Stimulated activated naive CD8-positive, alpha-beta T cell treated with anti-CD3 and anti-CD28 coated beads, Interleukin-15, Interleukin-2, amounts not matched to agents 100 ng/mL and 50 ng/mL, for 24 hours (primary cell): Measurements from ENCODE around the gene ICAM3.
"Not testable (repeated sequence)": the region's sequence is repeated elsewhere in the genome, so short reads cannot be mapped to it uniquely, and the experiment has no call there.

Source experiments
- H3K27ac Mint-ChIP-seq: one replicate; pipeline ENCODE4 v1.8.0; 2021; ENCODE audit warnings: mild to moderate bottlenecking, mixed read lengths
- H3K27me3 Mint-ChIP-seq: one replicate; pipeline ENCODE4 v1.8.0; 2021; ENCODE audit warnings: mixed read lengths
- H3K36me3 Mint-ChIP-seq: one replicate; pipeline ENCODE4 v1.8.0; 2021; ENCODE audit warnings: low read depth, mixed read lengths
- H3K4me1 Mint-ChIP-seq: one replicate; pipeline ENCODE4 v1.8.0; 2021; ENCODE audit warnings: low read depth, mixed read lengths
- H3K4me3 Mint-ChIP-seq: one replicate; pipeline ENCODE4 v1.8.0; 2021; ENCODE audit warnings: mild to moderate bottlenecking, mixed read lengths
- H3K9me3 Mint-ChIP-seq: one replicate; pipeline ENCODE4 v1.8.0; 2021; ENCODE audit warnings: mixed read lengths

Gene ICAM3

DNA sequence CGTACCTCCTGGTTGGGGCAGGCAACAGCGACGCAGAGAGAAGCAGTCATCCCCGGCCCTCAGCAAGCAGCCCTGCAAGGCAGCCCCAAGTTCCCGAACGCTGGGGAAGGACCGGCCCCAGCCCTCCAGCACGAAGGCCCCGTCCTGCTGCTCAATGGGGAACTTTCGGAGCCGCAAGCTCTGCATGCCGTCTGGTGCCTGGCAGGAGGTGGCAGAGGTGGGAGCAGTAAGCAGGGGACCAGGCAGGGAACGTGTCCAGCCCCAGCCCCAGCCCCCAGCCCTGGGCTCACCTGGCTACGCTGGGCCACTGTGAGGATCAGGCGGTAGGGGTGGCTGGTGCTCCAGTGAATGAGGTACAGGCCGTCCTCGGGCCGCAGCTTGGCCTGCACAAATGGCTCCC, 22.8 kb upstream of the ICAM3 start:
- no peak overlapping the region for H3K4me3 Mint-ChIP-seq
- H3K4me1 Mint-ChIP-seq: no peaks in the 10 kb centered on the region
- H3K27ac Mint-ChIP-seq: no peak overlapping the region
- H3K36me3 Mint-ChIP-seq: peaks cover 29% of the 10 kb centered on the region
- H3K27me3 Mint-ChIP-seq: no peaks in the 10 kb centered on the region
- H3K9me3 Mint-ChIP-seq: no peaks in the 10 kb centered on the region

- H3K27ac Mint-ChIP-seq: no peak overlapping the region
- no peak overlapping the region for H3K4me3 Mint-ChIP-seq
- H3K36me3 Mint-ChIP-seq: peaks cover 29% of the 10 kb centered on the region
Observed at GRCh38 chr19:10361569-10362011, 22.2 kb upstream of the ICAM3 start.

DNA sequence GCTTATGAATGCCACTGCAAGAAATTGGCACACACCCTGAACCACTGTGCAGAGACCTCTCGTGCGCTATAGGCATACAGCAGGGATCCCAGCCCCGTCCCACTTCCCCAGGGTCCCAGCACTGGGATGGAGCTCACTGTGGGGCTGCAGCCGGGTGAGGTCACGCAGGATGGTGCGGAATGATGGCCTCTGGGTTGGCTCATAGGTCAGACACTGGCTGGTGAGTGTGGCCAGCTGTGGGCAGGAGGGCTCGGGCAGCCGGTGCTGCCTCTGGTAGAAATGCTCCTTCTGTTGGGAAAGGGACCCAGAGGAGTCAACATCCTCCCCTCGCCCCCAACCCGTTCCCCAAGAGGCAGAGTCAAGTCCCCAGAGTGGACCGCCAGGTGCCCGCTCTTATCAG, 17.0 kb upstream of the ICAM3 start:
- Mint-ChIP-seq H3K9me3 (no peaks in the 10 kb centered on the region), H3K27ac (no peak overlapping the region), H3K27me3 (no peaks in the 10 kb centered on the region), H3K4me1 (no peaks in the 10 kb centered on the region), H3K36me3 (peaks cover 38% of the 10 kb centered on the region), H3K4me3 (no peak overlapping the region)

More at GRCh38 chr19:10361569-10362011, 22.2 kb upstream of the ICAM3 start:
- H3K9me3 Mint-ChIP-seq: no peaks in the 10 kb centered on the region
- no peaks in the 10 kb centered on the region for H3K27me3 Mint-ChIP-seq
- no peaks in the 10 kb centered on the region for H3K4me1 Mint-ChIP-seq

DNA sequence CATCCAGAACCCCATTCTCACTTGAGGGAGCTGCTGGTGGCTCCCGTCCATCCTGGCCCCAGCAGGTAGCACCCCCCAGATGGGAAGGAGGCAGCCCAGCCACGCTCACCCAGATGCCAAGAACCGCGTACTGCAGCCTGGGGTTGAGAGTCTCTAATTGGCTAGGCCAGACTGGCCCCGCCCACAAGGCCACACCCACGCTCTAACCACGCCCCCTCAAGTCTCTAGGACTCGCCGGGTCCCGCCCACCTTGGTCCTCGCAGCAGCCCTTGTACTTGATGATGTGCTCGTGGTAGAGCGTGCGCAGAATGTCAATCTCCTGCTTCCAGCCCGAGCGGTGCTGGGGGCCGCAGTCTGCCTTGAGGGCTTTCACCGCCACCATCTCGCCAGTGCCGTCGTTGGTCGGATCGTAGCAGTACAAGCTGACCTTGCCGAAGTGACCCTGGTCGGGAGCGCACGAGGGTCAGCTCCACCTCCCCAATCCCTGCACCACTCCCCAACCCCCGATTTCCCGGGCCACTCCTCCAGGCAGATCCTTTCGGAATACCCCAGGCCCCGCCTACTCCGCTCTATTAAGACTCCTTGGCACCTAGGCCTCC, 14.5 kb upstream of the ICAM3 start:
- H3K27ac Mint-ChIP-seq: no peak overlapping the region
- H3K4me1 Mint-ChIP-seq: no peaks in the 10 kb centered on the region

GRCh38 chr19:10352764-10353671, 13.6 kb upstream of the ICAM3 start:
- H3K27ac Mint-ChIP-seq: no peak overlapping the region
- H3K4me3 Mint-ChIP-seq: no peak overlapping the region
- H3K4me1 Mint-ChIP-seq: no peaks in the 10 kb centered on the region
- no peaks in the 10 kb centered on the region for H3K9me3 Mint-ChIP-seq
- H3K36me3 Mint-ChIP-seq: peaks cover 27% of the 10 kb centered on the region
- no peaks in the 10 kb centered on the region for H3K27me3 Mint-ChIP-seq

More for the DNA sequence above, 14.5 kb upstream of the ICAM3 start:
- H3K4me3 Mint-ChIP-seq: no peak overlapping the region
- H3K27me3 Mint-ChIP-seq: no peaks in the 10 kb centered on the region
- H3K36me3 Mint-ChIP-seq: peaks cover 27% of the 10 kb centered on the region
- H3K9me3 Mint-ChIP-seq: no peaks in the 10 kb centered on the region

GRCh38 chr19:10346509-10346908, 7.1 kb upstream of the ICAM3 start:
- peaks cover 3% of the 10 kb centered on the region for H3K36me3 Mint-ChIP-seq
- no peaks in the 10 kb centered on the region for H3K27me3 Mint-ChIP-seq
- no peaks in the 10 kb centered on the region for H3K9me3 Mint-ChIP-seq

DNA sequence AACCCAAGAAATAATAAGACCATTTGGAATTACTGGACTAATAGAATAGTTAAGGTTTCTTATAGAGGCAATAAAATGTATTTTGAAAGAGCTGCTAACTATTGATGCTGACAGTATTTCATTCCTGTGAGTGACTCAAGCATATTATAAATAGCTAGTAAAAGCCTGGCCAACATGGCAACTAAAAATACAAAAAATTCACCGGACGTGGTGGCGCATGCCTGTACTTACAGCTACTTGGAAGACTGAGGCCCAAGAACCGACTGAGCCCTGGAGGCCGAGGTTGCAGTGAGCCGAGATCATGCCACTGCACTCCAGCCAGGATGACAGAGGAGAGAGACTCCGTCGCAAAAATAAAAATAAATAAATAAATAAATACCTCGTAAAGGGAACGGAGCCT, 5.4 kb upstream of the ICAM3 start:
- Mint-ChIP-seq H3K36me3 (no peaks in the 10 kb centered on the region), H3K9me3 (no peaks in the 10 kb centered on the region), H3K27ac (no peak overlapping the region), H3K27me3 (no peaks in the 10 kb centered on the region), H3K4me1 (peaks cover 17% of the 10 kb centered on the region), H3K4me3 (no peak overlapping the region)

More at GRCh38 chr19:10346509-10346908, 7.1 kb upstream of the ICAM3 start:
- Mint-ChIP-seq H3K27ac (no peak overlapping the region), H3K4me1 (peaks cover 6% of the 10 kb centered on the region), H3K4me3 (no peak overlapping the region)

- no peak overlapping the region for H3K27ac Mint-ChIP-seq
- no peak overlapping the region for H3K4me3 Mint-ChIP-seq
- H3K4me1 Mint-ChIP-seq: peaks cover 29% of the 10 kb centered on the region
- H3K9me3 Mint-ChIP-seq: no peaks in the 10 kb centered on the region
- no peaks in the 10 kb centered on the region for H3K27me3 Mint-ChIP-seq
- H3K36me3 Mint-ChIP-seq: peaks cover under 1% of the 10 kb centered on the region
Observed at GRCh38 chr19:10343495-10343894, 4.1 kb upstream of the ICAM3 start.

DNA sequence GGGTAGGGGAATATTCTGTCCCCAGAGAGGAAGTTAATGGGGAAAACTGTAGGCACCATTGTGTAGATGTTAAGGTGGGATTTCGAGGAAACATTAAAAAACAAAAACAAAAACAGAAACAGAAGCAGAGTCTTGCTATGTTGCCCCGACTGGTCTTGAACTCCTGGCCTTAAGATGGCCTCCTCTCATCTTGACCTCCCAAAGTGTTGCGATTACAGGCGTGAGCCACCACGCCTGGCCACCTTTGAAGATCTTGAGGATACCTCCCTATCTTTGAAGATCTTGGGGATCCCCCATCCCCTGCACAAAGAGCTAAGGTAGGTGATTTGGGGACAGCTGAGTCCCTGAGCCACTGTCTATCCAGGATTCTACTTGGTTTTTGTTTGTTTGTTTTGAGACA, 553 bp upstream of the ICAM3 start:
- Mint-ChIP-seq H3K9me3 (no peaks in the 10 kb centered on the region), H3K27ac (peak overlapping the region; percentile 88), H3K27me3 (no peaks in the 10 kb centered on the region), H3K4me3 (peak overlapping the region; percentile 89), H3K4me1 (peaks cover 38% of the 10 kb centered on the region), H3K36me3 (peaks cover 9% of the 10 kb centered on the region)

GRCh38 chr19:10338940-10339339, 484 bp downstream of the ICAM3 start:
- no peaks in the 10 kb centered on the region for H3K27me3 Mint-ChIP-seq
- peaks cover 13% of the 10 kb centered on the region for H3K36me3 Mint-ChIP-seq
- H3K4me3 Mint-ChIP-seq: peak overlapping the region; percentile 89
- H3K4me1 Mint-ChIP-seq: peaks cover 48% of the 10 kb centered on the region
- peak overlapping the region; percentile 88 for H3K27ac Mint-ChIP-seq
- H3K9me3 Mint-ChIP-seq: no peaks in the 10 kb centered on the region

DNA sequence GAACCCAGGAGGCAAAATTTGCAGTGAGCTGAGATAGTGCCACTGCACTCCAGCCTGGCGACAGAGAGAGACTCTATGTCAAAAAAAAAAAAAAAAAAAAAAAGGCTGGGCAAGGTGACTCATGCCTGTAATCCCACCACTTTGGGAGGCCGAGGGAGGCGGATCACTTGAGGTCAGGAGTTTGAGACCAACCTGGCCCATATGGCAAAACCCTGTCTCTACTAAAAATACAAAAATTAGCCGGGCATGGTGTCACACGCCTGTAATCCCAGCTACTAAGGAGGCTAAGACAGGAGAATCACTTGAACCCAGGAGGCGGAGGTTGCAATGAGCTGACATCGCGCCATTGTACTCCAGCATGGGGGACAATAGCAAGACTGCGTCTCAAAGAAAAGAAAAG, 2.7 kb downstream of the ICAM3 start:
- H3K4me1 Mint-ChIP-seq: peaks cover 68% of the 10 kb centered on the region

GRCh38 chr19:10335352-10335985, 4.0 kb downstream of the ICAM3 start:
- H3K36me3 Mint-ChIP-seq: peaks cover 33% of the 10 kb centered on the region
- H3K4me3 Mint-ChIP-seq: no peak overlapping the region
- peaks cover 67% of the 10 kb centered on the region for H3K4me1 Mint-ChIP-seq
- H3K27ac Mint-ChIP-seq: no peak overlapping the region
- no peaks in the 10 kb centered on the region for H3K27me3 Mint-ChIP-seq
- no peaks in the 10 kb centered on the region for H3K9me3 Mint-ChIP-seq

More for the DNA sequence above, 2.7 kb downstream of the ICAM3 start:
- H3K27ac Mint-ChIP-seq, H3K9me3 Mint-ChIP-seq, H3K4me3 Mint-ChIP-seq, H3K27me3 Mint-ChIP-seq: not testable (repeated sequence)
- peaks cover 29% of the 10 kb centered on the region for H3K36me3 Mint-ChIP-seq

- H3K27ac Mint-ChIP-seq: no peak overlapping the region
- no peaks in the 10 kb centered on the region for H3K27me3 Mint-ChIP-seq
- H3K9me3 Mint-ChIP-seq: no peaks in the 10 kb centered on the region
- H3K36me3 Mint-ChIP-seq: peaks cover 40% of the 10 kb centered on the region
- H3K4me1 Mint-ChIP-seq: peaks cover 64% of the 10 kb centered on the region
- no peak overlapping the region for H3K4me3 Mint-ChIP-seq
Observed at GRCh38 chr19:10334588-10335351, 4.7 kb downstream of the ICAM3 start.

DNA sequence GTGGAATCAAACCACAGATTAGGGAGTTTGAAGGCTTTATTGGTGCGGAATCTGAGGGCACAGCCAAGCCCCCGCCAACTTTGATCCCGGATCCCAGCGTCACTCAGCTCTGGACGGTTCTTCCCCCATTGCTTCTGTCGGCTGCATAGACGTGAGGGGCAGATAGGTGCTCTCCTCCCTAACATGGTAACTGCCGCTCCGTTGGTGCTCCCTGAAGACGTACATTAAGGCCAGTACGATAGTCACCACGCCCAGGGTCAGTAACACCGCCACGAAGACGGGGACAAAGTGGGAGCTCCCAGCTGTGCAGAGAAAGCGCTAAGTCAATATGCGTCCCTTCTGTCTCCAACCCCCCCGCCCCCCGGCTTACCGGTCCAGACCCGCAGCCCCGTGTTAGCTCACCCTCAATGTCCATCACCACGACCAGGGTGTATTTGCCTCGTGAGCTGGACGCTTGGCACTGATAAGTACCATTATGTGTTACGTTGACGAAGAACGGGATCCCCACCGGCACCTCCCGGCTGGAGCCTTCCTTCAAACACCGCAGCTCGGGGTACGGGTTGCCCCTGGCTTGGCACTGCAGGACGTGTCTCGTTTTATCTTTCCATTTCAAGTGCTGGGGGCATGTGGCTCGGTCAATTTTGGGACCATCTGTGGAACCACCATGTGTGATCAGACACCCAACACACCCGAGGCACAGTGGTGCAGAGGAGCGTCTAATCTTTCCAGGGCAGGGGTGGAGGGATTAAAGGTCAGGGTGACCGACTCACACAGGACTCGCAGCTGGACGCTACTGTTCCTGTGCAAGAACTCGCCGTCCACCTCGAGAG, 5.5 kb downstream of the ICAM3 start:
- Mint-ChIP-seq H3K4me1 (peaks cover 56% of the 10 kb centered on the region), H3K36me3 (peaks cover 43% of the 10 kb centered on the region), H3K27me3 (no peaks in the 10 kb centered on the region)

More for the DNA sequence above, 5.5 kb downstream of the ICAM3 start:
- peak overlapping the region; percentile 99 for H3K4me3 Mint-ChIP-seq
- H3K27ac Mint-ChIP-seq: peak overlapping the region; percentile 98
- H3K9me3 Mint-ChIP-seq: no peaks in the 10 kb centered on the region
